Measurements from ENCODE around the gene KCNE2.

KCNE2 gene, protein sequence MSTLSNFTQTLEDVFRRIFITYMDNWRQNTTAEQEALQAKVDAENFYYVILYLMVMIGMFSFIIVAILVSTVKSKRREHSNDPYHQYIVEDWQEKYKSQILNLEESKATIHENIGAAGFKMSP

DNA sequence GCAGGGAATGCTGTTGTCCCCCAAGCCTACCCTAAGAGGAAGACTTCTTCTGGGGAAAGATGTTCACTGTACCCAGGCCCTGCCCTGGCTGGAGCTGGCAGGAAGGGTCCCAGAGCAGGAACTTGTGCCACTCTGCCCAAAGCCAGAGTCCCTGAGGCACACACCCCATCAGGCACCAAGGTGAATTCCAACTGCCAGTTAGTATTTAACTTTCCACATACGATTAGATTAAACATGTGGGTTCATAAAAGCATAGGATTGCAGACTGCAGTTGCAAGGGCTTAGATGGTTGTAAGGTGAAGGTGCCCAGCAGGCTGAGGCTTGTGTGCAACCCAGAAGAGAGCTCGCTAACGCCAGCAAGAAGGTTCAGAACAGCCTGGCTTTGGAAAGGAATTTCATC, at the start of gene KCNE2:
Gene KCNE2, plus strand, starts transcription at position 274 of the 400 bp plus-strand sequence. CDS start 6,473 bp downstream, outside the sequence.
- no peak for DNase-seq (ENCODE audit: low read depth)

DNA sequence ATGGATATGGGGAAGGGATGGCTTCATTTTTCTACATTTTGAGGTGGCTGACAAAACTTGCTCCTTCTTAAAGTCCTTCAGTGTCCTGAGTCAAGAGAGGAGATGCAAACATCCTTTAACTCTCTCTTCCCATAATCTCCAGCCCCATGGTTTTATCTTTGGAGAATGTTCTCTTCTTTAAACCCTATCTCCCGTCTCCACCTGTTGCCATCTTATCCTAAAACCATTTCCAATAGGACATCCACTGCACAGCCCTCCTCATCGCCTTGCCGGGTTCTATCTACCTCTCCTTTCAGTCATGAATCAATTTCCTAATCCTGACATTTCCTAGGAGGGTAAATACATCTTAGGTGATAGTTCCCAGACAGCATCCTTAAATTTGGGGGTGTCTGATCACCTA, 44.2 kb upstream of the KCNE2 start:
- DNase-seq (ENCODE audit: low read depth): no peak

DNA sequence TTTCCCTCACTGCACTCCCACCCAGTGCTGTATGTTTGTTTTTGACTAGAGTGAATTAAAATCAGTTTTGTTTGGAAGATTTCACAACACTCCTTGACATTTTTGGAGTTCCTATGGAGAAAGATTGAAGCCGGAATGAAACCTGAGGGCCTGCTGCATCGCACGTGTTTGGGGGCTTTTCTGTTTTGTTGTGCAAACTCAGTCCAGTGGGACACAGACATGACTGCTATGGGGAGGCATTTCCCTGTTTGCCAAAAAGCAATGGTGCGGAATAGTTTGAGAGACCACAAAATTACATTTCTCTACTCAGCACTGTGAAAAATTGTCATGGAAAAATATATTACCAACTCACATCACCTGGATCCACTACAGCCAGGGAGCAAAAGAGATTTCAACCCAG, 43.8 kb upstream of the KCNE2 start:
- no peak for DNase-seq (ENCODE audit: low read depth)

DNA sequence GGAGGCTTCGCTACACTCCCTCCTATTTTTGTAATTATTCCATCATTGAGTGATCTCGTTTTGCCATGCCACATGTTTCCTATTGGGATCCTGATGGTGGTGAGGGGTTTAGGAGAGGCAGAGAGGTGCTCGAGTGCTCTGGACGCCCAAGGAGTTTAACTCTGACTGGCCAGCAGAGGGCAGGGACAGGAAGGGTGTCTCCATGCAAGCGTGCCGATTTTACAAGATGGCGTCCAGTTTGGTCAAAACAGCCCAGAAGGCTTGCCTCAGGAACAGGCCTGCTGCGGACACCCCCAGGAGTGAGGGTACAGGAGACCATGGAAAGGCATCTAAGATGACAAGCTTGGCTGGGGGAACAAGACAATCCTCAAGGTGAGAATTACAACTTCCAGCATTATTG, 33.8 kb upstream of the KCNE2 start:
- no peak for DNase-seq (ENCODE audit: low read depth)

DNA sequence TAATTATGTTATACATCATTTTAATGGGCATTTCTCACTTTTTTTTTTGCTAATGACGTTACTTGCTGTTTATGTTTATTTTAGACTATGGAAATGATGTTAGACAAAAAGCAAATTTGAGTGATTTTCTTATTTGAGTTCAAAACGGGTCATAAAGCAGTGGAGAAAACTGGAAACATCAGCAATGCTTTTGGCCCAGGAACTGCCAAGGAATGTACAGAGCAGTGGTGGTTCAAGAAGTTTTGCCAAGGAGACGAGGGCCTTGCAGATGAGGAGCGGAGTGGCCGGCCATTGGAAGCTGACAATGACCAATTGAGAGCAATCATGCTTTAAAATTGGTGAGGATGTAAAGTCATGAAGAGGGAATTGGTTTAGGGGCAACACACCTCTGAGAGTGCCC, 32.1 kb upstream of the KCNE2 start:
- DNase-seq (ENCODE audit: low read depth): no peak

DNA sequence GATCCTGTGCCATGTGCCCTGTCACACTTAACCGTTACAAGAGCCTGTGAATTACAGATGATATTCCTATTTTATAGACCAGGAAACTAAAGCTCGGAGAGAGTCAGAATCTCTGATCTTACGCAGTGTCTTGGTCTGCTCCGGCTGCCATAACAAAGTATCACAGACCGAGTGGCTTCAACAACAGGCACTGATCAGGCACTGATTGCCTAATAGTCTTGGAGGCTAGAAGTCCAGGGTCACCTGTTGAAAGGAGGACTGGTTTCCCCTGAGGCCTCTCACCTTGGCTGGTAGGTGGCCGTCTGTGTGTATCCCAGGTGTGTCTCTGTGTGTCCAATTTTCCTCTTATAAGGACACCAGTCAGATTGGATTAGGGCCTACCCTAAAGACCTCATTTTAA, 31.5 kb upstream of the KCNE2 start:
- no peak for DNase-seq (ENCODE audit: low read depth)

DNA sequence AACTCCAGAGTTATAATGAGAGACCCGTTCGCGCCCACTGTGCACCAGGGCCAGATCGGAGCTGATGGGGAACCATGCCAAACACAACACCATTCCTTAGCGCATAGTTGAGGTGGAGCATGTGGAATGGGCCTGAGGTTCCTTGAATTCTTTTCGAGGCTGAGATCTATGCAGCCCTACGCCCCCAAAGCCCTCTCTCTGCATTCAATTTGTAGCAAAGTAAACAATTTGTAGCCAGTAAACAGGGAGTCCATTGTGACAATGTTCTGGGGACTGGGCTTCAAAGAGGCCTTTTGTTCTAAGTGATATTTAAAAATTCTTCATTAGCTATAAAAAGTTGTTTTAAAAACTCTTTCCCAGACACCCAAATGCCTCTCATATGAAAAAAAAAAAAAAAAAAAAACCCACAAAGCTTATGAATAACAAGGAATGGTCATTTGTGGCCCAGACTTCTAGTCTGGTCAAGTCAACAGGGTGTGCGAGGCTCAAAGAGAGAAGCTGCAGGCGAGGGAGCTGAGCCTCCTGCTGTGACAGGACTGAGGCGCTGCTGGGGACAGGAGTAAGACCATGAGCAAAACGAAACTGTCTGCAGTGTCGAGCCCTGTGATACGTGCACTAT, 30.6 kb upstream of the KCNE2 start:
- DNase-seq (ENCODE audit: low read depth): no peak

DNA sequence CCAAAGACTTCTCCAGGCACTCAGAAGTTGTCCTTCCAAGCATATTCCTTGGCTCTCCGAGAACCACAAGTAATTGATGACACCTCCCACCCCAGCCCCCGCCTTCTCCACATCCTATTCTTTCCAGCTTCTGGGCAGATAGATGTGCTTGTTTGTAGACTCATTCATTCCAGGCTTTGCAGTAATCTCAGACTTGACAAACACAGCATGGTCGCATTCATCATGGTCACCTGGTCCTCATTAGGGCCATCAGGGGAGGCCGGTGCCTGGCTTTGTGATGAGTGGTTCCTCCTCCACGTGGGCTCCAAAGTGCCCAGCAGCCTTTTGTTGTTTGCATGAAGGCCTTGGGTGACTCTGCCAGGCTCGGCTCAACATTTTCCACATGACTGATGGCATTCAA, 28.5 kb upstream of the KCNE2 start:
- no peak for DNase-seq (ENCODE audit: low read depth)

DNA sequence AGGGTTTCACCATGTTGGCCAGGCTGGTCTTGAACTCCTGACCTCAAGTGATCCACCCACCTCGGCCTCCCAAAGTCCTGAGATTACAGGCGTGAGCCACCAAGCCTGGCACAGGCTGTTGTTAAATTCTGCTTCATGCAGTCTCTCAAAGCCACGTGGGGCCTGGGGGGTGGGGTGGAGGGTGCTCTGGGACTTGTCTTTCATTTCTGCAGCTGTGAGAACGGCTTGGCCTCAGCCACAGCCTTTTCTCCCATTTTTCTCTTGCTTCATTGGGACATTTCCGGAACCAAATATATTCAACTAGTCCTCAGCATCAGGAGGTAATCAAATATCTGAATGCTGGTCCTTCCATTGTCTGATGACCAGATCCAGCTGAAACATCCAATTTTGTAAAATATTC, 27.6 kb upstream of the KCNE2 start:
- DNase-seq (ENCODE audit: low read depth): no peak

DNA sequence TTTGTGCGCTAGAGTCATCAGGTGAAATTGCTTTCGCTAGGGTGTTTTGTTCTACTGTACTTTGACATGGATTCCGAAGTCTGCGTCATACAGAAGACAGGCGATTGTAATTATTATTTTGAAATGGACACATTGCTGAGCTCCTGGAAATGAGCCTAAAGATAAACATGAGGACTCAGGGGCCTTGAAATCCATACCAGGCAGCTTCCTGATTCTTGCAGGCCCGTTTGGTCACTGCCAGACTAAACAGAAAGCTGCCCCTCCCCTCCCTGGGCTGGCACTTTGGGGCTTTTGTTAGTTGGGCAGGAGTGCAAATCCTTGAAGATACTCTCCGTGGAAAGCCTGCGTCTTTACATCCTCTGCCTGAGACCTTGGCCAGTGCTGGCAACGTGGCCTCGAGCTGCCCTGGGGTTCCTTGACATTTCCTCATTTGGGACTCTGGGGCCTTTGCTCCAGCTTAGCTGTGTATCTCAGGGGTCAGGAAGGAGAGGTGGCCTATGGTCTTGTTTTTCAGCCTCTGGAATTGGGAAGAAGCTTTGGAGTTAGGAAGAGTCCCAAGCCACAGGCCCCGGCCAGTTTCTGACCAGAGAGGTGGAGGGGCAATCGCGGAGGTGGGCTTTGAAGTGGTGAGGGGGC, 26.9 kb upstream of the KCNE2 start:
- no peak for DNase-seq (ENCODE audit: low read depth)

DNA sequence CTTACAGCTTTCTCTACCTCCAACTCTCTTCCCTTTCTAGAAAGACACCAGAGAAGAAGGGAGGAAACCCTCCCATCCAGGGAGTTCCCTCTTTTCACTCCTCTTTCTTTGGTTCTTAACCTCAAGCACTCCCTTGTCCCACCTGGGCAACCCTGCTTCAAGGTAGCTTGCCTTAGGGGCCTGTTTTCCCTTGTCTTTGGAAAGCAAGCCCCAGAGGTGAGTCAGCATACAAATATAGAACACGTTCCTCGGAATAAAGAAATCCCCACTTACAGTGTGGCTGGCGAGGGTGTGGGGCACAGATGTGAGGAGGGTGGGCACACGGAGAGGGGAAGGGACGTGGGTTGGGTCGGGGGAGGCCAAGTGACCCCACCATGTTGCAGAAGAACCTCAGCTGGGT, 26.1 kb upstream of the KCNE2 start:
- DNase-seq (ENCODE audit: low read depth): no peak

DNA sequence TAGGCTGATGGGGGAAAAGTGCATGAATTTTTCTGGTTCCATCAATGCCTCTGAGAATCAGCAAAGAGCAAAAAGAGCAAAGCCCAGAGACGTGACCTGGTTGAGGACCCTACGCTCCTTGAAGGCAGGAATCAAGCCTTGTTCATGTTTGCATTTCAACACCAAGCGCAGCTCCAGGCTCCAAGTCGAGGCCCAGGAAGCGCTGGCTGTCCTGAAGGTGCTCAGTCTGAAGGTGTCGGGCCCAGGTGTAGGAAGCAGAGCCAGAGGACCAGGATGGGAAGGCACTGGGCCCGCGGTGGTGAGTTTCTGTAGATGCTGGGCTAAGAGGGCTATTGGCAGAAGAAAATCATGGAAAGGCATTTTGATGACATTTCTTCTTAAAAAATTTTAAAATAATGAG, 25.6 kb upstream of the KCNE2 start:
- DNase-seq (ENCODE audit: low read depth): no peak

DNA sequence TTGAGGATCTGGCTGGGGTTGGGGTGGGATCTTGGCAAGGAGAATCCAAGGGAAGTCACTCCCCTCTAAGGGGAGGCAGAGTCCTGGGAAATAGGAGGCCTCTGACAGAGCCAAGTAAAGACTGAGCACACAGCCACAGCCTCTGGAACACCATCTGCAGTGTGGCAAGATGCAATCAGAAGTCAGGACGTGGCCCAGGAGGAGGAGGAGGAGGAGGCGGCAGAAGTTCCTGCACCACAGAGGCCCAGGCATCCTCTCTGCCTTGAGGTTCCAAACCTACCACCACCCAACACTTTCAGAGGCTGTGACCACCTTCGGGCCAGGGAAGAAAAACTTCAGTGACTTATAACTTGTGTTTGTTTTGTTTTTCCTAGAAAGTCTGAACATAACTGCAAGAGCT, 23.7 kb upstream of the KCNE2 start:
- no peak for DNase-seq (ENCODE audit: low read depth)

DNA sequence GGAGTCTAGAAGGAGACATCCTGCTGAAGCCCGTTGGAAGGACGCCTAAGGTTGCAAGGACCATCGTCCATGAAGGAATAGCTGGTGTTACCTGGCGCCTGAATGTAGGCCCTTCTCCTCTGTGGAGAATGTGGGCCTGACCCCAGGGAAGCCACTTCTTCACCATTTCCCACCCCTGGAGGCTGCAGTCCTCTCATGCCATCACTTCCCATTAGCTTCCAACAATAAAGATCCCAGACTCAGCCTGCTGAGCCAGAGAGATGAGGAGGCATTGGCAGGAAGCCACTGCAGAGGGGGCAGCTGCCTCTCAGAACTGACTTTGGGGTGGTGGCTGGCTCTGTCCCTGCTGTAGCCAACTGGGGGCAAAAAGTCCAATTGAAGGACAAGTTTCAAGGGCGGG, 21.3 kb upstream of the KCNE2 start:
- DNase-seq (ENCODE audit: low read depth): no peak

DNA sequence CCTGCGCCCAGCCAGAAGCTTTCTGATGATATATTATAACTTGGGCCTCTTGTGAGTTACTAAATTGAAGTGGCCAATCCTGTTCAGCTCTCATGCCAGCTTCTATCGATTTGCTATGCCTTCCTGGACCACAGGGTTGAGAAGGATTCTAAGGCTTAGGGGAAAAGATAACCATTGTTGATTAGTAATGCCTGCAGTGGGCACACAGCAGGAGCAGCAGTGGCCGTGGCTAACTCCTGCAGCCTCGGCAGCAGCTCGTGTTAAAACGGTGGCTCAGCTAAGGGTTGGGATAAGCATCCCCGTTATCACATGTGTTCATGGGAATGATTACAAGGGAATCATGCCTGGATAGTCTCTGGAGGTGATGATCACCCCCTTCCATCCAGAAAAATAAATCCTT, 20.5 kb upstream of the KCNE2 start:
- DNase-seq (ENCODE audit: low read depth): no peak

DNA sequence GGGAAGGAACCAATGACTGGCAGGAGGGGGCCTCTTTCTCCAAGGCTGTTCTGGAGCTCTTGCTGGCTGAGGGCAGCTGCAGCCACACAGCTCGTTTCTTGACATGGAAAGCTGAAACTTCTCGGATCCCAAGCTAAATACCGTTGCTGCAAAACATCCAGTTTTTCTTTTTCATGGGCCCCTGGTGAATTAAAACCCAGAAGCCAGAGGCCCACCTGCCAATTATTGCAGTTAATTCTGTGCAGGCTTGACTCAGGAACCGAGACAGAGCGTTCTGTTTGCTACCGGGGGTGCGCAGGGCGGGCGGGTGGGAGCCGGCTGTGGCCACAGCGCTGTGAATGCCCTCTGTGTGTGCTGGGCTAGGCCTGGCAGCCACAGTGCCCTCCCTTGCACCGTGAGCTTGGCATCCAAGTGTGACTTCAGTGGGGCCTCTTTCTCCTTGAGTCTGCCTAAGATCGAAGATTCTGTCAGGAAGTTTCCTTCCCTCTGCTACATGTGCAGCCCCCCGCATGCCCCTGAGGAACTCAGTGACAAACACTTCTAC, 19.9 kb upstream of the KCNE2 start:
- no peak for DNase-seq (ENCODE audit: low read depth)

DNA sequence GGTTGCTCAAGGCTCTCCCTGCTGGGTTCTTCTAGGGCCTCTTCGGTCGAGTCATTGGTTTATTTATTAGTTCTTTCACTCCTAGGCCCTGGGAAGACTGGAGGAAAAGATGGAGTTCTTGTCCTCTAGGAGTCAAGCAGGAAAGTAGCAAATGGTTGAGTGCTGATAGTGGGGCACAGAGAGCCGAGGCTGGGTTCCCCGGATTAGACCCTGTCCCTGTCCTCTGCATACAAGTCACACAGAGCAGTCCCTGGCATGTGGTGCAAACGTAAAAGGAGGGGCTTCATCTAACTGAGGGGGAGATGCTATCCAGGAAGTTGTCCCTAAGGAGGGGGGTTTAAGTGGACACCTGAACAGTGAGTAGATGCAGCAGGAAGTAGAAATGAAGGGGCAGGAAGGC, 19.2 kb upstream of the KCNE2 start:
- DNase-seq (ENCODE audit: low read depth): no peak

DNA sequence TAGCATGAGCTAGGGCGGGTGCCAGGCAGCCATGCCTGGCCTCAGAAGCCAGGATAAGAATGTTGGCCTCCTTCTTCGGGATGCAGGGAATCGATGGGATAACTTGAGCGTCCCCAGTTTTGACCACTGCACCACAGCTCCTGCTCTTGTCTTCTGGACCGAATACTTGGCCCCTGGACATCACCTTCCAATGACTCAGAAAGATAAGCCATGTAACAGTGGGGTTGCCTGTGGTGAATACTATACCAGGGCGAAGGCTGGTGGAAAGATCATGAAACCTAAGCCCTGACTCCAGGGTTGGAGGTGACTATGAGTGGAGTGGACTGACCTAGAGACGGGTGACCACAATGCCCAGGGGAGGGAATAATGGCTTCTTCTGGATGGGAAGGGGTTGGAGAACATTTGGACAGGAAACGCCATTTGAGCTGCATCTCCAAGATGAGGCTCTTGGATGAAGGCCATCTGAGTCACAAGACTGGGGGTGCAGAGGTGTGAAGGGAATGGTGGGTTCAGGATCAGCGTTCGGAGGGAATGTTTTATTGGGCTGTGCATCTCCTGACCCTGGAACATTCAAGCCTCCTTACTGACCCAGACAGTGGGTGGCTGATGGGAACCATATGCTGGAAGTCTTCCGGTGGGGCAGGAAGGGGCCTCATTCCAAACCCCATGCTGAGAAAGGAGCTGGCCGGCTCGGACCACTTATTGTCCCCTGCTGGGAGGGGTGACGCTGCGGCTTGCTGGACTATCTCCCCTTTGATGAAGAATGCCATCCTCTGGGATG, 18.5 kb upstream of the KCNE2 start:
- DNase-seq (ENCODE audit: low read depth): no peak

DNA sequence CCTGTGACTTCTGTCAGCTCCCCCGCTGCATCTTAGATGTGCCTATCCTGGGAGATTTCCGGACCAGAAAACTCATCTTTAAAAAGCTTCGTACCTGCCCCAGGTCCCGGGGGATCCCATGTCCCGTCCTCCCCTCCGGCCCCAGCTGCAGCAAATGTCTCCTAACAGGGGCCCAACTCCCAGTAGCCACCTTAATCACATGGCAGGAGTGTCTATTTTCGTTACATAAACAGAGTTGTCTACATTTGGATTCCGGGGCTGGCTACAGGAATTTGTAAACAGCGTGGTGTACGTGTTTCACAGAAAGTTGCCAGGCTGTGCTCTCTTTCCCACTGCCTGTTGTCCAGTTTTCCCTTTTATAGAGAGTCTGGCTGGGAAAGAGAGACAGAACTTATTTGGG, 17.9 kb upstream of the KCNE2 start:
- DNase-seq (ENCODE audit: low read depth): no peak

DNA sequence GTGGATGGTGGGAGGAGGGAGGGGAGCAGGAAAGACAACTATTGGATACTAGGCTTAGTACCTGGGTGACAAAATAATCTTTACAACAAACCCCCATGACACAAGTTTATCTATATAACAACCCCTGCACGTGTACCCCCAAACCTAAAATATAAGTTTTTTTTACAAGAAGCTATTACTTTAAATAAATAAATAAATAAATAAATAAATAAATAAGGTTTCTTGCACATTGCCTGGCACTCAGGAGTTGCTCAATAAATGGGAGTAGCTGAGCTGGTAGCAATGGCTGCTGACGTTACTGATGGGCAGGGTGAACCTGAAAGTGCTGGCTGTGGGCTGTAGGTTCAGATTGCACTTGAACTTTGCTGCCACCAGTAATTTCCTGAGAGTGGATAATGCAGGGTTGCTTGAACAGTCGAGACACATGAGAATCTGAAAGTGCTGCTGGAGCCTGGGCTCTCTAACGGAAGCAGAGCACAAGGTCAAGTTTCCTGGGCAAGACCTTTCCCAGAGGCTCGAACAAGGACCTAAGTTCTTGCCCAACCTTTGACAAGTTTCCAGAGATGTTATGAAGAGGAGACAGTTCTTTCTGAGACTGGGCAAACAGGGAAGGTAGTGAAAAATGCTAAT, 14.8 kb upstream of the KCNE2 start:
- no peak for DNase-seq (ENCODE audit: low read depth)

DNA sequence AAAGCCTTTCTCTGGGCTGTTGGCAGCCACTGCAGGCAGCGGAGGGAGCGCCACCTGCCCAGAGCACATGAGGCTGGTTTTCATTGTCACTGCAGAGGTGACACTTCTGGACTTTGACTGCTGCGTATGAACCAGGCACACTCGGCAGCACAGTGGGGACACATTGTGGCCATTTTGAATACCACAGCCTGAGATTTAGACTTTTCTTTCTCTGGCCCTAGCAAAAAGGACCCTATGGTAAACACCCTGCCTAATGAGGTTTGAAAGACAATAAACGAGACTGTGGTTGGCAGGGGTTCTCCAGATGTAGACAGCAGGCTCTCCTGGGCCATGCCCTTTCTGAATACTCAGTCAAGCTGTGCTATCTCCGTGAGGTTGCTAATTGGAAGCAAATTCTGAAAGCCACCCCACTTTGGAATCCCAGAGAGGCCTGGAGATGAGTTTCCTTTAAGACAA, 12.0 kb upstream of the KCNE2 start:
- no peak for DNase-seq (ENCODE audit: low read depth)

DNA sequence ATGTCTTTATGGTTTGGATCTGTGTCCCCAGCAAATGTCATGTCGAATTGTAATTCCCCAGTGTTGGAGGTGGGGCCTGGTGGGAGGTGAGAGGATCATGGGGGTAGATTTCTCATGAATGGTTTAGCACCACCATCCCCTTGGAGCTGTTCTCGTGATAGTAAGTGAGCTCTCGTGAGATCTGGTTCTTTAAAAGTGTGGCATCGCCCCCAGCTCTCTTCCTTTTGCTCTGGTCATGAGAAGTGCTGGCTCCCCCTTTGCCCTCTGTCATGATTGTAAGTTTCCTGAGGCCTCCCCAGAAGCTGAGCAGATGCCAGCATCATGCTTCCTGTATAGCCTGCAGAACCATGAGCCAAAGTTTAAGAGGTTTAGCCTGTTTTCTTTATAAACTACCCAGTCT, 11.2 kb upstream of the KCNE2 start:
- no peak for DNase-seq (ENCODE audit: low read depth)
